Left hindlimb (tissue), 1 donor: ENCODE measurements around the gene ATF1.
"Not testable (repeated sequence)": the region's sequence is repeated elsewhere in the genome, so short reads cannot be mapped to it uniquely, and the experiment has no call there.

ENCODE experiments used
- DNase-seq: peaks from one replicate; pipeline ENCODE4 v3.0.0-alpha.2; 2018

Gene ATF1

GRCh38 chr12:50868881-50869280 is 105.0 kb downstream of the ATF1 start:
- DNase-seq: not testable (repeated sequence)
